Activated T-cell treated with anti-CD3 and anti-CD28 coated beads for 4 hours (primary cell): Measurements from ENCODE around the gene EHHADH.
"Not testable (repeated sequence)": the region's sequence is repeated elsewhere in the genome, so short reads cannot be mapped to it uniquely, and the experiment has no call there.

Experiments
- DNase-seq: peaks from one replicate; pipeline ENCODE4 v3.0.0-alpha.2; 2020

EHHADH gene

GRCh38 chr3:185250653-185251052, 3.2 kb downstream of the EHHADH start:
- DNase-seq: no peak

DNA sequence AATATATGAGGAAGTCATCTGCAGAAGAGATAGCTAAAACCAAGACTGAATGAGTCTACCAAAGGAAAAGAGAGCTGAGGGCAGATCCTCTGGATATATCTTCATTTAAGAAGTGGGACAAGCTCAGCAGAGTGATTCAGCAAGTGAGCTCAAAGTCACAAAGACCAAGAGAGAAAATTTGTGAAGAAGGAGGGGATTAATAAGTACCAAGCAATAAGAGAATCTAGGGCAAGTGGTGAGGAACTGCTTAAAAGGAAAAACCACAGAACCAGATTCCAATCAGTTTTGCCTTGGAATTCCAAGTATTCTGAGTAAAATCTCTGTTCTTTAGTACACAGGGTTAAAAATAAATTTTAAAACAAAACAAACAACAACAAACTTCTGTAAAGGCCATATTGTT, 3.6 kb downstream of the EHHADH start:
- DNase-seq: no peak

DNA sequence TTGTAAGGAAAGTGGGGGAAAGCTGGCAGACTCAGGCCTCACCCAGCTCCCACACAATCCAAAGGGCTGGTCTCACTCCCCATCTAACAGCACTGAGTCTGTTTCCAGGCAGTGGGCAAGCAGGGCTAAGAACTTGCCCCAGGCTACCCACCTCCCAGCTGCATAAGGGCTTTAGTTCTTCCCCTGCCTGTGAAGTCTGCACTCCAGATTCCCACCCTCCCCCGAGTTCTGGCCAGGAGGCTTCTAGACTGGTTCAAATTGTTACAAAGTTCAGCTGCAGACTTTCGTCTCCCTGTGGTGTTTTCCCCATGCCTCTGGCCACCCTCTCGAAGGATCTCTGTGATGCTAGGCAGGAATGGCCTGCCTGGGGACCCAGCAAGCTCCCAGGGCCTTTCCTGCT, 11.2 kb downstream of the EHHADH start:
- no peak for DNase-seq

DNA sequence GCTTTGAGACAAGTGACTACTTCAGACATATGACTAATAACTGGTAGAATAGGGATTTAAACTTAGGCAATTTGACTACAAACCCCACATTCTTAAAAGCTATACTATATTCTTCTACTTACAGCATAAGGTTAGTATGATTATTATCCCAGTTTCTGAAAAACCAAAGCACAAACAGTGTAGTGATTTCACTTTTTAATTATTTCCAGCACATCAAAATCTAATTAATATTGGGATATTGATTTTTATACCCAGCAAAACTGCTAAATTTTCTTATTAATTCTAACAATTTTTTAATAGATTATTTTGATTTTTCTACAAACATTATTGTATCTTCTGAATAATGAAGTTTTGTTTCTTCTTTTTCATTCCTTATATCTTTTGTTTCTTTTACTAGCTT, 16.9 kb downstream of the EHHADH start:
- DNase-seq: no peak

- no peak for DNase-seq
Observed at GRCh38 chr3:185233328-185233727, 20.5 kb downstream of the EHHADH start.

- not testable (repeated sequence) for DNase-seq
Observed at GRCh38 chr3:185226526-185226925, 27.3 kb downstream of the EHHADH start.

DNA sequence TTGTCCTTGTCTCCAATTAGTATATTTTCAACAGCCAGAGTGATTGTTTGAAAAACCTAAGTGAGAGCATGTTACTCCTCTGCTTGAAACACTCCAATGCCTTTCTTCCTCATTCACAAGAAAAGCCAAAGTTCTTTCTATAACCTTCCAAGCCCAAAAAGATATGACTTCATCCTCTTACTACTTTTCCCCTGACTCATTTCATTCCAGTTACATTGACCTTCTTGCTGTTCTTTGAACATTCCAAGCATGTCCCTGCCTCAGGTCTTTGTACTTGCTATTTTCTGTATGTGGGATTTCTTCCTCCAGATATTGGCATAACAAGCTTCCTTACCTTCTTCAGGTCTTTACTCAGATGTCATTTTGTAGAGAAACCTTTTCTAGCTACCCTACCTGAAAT, 28.3 kb downstream of the EHHADH start:
- DNase-seq: no peak

GRCh38 chr3:185225080-185225479, 28.8 kb downstream of the EHHADH start:
- DNase-seq: no peak

- DNase-seq: no peak
Observed at GRCh38 chr3:185221203-185221602, 32.6 kb downstream of the EHHADH start.

DNA sequence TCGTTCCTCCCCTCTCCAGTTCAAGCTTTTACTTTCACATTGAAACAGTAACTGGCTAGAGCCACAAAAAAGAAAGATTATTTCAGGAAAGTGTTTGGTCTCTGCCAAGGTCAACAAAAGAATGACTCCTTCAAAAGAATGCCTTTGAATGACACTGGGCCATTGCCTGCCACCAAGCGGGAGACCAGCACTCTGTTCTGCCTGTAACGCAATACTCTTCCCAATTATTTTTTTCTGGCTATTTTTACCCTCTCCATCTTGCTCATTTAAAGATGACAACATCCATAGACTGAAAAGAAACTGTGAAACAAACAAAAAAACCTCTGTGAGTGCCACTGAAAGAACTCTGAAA, 37.3 kb downstream of the EHHADH start:
- no peak for DNase-seq

GRCh38 chr3:185215873-185216606, 37.8 kb downstream of the EHHADH start:
- no peak for DNase-seq

- DNase-seq: no peak
Observed at GRCh38 chr3:185212559-185212958, 41.3 kb downstream of the EHHADH start.

- no peak for DNase-seq
Observed at GRCh38 chr3:185212086-185212485, 41.8 kb downstream of the EHHADH start.

DNA sequence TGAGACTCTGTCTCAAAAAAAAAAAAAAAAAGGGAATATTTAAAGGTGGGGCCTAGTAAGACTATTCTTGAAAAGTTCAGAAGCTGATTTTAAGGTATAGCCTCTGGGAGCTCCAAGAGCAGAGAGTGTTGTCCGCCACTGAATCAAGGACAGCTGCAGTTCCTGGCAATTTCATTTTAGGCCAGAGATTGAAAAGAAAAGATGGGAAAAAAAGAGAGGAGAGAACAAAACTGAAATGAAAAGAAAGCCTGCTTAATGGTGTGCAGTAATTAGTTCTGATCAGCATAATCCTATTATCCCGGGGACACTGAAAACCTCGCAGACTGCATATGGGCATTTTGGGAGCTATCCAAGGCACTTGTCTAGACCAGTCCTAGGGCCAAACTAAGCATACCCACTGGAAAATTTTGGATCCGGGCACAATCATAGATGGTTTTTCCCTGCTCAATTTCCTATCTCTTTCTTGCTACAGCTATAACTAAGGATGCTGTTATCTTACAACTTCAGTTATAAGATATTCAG, 43.2 kb downstream of the EHHADH start:
- DNase-seq: no peak

- no peak for DNase-seq
Observed at GRCh38 chr3:185208823-185209222, 45.0 kb downstream of the EHHADH start.

- DNase-seq: no peak
Observed at GRCh38 chr3:185207931-185208746, 45.7 kb downstream of the EHHADH start.

GRCh38 chr3:185207481-185207880, 46.4 kb downstream of the EHHADH start:
- DNase-seq: no peak

DNA sequence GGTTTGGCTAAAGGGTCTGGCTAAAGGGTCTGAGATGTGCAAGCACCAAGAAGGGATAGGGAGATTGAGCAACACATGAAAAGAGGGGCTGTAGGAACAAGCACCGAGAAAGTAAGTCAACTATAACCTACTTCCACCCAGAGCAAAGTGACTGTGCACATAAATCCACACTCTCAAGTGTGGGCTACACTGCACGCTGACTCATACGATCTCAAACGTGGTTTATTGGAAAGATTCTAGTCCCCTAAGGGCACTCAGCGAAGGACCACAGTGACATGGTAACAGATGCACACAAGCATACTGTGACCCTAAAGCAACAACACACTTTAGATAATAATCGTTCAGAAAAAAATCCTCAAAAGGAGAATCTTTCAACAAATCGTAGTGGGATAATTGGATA, 48.0 kb downstream of the EHHADH start:
- no peak for DNase-seq

GRCh38 chr3:185204894-185205293, 49.0 kb downstream of the EHHADH start:
- no peak for DNase-seq

DNA sequence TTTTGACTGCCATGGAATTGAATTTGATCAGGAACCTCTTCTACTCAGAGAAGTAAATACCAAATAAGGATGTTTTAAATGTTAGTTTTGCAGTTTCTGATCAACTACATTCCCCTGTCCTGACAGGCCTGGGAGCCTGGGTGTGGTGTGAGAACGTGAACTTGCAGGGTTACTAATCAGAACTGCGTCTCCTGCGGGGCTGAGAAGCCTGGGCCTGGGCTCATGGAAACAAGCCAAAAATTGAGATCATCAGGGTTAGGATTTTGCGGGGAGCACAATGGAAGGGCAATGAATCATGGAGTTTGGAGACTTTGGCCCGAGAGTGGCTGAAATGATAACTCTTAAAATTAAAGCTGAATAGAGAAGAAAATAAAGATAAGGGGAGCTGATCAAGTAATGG, 53.2 kb downstream of the EHHADH start:
- DNase-seq: no peak

- DNase-seq: no peak
Observed at GRCh38 chr3:185199671-185200070, 54.2 kb downstream of the EHHADH start.

GRCh38 chr3:185199206-185199605, 54.6 kb downstream of the EHHADH start:
- DNase-seq: no peak

DNA sequence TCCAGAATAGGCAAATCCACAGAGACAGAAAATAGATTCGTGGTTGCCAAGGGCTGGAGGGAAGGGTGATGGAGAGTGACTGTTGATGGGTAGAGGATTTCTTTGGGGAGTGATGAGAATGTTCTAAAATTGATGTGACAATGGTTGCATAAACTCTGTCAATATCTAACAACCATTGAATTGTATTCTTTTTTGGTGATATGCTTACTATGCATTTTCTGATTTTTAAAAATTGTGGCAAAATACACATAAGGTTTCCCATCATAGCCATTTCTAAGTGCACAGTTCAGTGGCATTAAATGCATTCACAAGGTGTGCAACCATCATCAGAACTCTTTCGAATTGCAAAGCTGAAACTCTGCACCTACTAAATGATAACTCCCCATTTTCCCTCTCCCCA, 56.8 kb downstream of the EHHADH start:
- no peak for DNase-seq

DNA sequence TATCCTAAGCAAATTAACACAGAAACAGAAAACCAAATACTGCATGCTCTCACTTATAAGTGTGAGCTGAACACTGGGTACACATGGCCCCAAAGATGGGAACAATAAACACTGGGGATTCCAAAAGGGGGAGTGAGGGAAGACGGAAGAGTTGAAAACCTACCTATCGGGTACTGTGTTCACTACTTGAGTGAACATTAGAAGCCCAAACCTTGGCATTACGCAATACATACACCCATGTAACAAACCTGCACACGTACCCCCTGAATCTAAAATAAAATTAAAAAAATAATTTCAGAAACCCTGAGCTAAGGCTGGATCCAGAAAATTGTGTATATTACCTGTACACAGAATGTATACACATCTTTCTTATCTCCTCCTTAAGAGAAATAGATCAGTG, 58.2 kb downstream of the EHHADH start:
- no peak for DNase-seq
